GM19023 (cell line): Measurements from ENCODE around the gene SF3B6.

Experiments used
- ATAC-seq: cut with Tn5 transposase; IDR thresholded peaks from one replicate; pipeline ENCODE4 v1.9.1; 2021; ENCODE audit warnings: mild to moderate bottlenecking, moderate library complexity; ENCODE audit not compliant: unreplicated experiment

Gene SF3B6

DNA sequence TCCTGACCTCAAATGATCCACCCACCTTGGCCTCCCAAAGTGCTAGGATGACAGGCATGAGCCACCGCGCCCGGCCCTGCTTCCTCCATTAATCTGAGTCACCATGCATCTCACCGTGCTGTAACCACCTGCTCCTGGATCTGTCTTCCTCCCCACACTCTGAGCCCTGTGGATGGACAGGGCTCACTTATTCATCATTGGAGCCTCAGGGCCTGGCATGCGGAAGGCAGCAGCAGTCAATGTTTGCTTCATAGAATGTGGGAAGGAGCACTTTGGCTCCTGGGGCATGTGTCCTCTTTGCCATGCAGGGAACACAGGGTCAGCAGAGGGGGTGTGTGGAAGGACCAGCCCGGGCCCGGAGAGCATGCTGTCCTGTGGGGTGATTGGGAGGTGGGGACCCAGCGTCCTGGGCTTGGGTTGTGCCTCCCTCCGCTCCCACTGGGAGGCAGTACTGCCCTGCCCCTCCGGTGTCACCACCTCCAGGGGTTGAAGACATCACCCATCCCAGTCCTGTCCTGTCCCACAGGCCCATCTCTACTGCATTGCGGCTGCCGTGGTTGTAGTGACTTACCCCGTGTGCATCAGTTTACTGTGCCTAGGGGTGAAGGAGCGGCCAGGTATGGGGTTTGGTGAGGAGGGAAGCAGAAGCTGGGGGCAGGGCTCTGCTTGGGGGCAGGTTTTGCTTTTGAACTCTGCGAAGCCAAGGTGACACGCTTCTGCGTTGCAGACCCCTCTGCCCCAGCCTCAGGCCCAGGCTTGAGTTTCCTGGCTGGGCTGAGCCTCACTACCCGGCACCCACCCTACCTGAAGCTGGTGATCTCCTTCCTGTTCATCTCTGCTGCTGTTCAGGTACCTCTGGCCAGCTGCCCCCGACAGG, 54.8 kb downstream of the SF3B6 start:
- ATAC-seq: no peak

GRCh38 chr2:24020244-24020643, 55.9 kb downstream of the SF3B6 start:
- no peak for ATAC-seq

- ATAC-seq: no peak
Measured at GRCh38 chr2:24019729-24020128, 56.4 kb downstream of the SF3B6 start.

- no peak for ATAC-seq
Measured at GRCh38 chr2:24018241-24018640, 57.9 kb downstream of the SF3B6 start.

DNA sequence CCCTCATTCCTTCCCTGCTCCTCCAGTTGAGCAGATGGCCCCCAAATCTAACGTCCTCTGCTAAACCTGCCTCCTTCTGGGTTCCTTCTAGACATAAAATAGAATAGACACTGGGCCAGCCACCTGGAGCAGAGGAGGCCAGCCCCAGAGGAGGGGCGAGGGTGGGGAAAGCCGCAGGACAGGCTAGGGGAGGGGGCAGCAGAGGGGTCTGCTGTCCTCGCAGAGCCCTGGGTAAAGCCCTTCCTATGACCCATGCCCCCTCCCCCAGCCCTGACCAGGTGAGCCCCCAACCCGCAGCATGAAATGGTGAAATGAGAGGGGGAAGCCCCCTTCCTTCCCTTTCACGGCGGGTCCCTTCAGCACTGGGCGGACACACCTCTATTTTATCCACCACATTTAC, 58.4 kb downstream of the SF3B6 start:
- no peak for ATAC-seq
